Calu3 (cell line): ENCODE results near the gene COG8. TPM values are rescaled to one million over a fixed set of nuclear protein-coding genes. Genes with fewer than 3 reads are reported as not detected.

Source experiments
- BruUV-seq: library from RNA; stranded (reverse); fragments of 400-500 nt; replicated peaks from 2 replicates; lab custom pipeline; 2021; lab: Mats Ljungman, UMichigan
- CTCF ChIA-PET: fragments of 300-600 bp; sonication (Branson Sonifier 250); formaldehyde crosslinking; loops from one replicate; lab custom pipeline; 2022; ENCODE audit warnings: antibody characterized with exemption; lab: Charles Lee
- DNase-seq: peaks from one replicate; pipeline ENCODE4 v3.0.0; 2022
- H3K27ac Mint-ChIP-seq: one replicate; pipeline ENCODE4 v1.8.0; 2022; ENCODE audit warnings: mixed read lengths; ENCODE audit not compliant: unreplicated experiment
- H3K27me3 Mint-ChIP-seq: one replicate; pipeline ENCODE4 v1.8.0; 2022; ENCODE audit warnings: mixed read lengths; ENCODE audit not compliant: unreplicated experiment
- H3K36me3 Mint-ChIP-seq: one replicate; pipeline ENCODE4 v1.8.0; 2022; ENCODE audit warnings: mild to moderate bottlenecking, moderate library complexity, mixed read lengths; ENCODE audit not compliant: insufficient read depth, unreplicated experiment
- H3K4me1 Mint-ChIP-seq: one replicate; pipeline ENCODE4 v1.8.0; 2022; ENCODE audit warnings: mild to moderate bottlenecking, low read depth, mixed read lengths; ENCODE audit not compliant: unreplicated experiment
- H3K4me3 Mint-ChIP-seq: one replicate; pipeline ENCODE4 v1.8.0; 2022; ENCODE audit warnings: mild to moderate bottlenecking, low read depth, moderate library complexity, mixed read lengths; ENCODE audit not compliant: unreplicated experiment
- H3K9me3 Mint-ChIP-seq: one replicate; pipeline ENCODE4 v1.8.0; 2022; ENCODE audit warnings: low read depth, mixed read lengths; ENCODE audit not compliant: unreplicated experiment
- intact Hi-C: fragments of 100-400 bp; cut with micrococcal nuclease; formaldehyde crosslinking; loops from one replicate; pipeline ENCODE4 v1.10.0; 2022; ENCODE audit not compliant: unreplicated experiment
- total RNA-seq: library from RNA; stranded (reverse); gene quantifications from 2 replicates; pipeline ENCODE4 v1.2.3, GENCODE V29; 2022
- TF ChIP-seq, protein P1 (sequence below): fragments of 200-600 bp; IDR thresholded peaks from one replicate; pipeline ENCODE4 v1.8.0; 2022; ENCODE audit warnings: antibody characterized with exemption; ENCODE audit not compliant: unreplicated experiment

COG8 gene
- total RNA-seq, 1 experiment from 2014 or later: 57.4 TPM

GRCh38 chr16:69283851-69284250 lies 55.5 kb downstream of the COG8 start:
- TF ChIP-seq, protein P1, sequence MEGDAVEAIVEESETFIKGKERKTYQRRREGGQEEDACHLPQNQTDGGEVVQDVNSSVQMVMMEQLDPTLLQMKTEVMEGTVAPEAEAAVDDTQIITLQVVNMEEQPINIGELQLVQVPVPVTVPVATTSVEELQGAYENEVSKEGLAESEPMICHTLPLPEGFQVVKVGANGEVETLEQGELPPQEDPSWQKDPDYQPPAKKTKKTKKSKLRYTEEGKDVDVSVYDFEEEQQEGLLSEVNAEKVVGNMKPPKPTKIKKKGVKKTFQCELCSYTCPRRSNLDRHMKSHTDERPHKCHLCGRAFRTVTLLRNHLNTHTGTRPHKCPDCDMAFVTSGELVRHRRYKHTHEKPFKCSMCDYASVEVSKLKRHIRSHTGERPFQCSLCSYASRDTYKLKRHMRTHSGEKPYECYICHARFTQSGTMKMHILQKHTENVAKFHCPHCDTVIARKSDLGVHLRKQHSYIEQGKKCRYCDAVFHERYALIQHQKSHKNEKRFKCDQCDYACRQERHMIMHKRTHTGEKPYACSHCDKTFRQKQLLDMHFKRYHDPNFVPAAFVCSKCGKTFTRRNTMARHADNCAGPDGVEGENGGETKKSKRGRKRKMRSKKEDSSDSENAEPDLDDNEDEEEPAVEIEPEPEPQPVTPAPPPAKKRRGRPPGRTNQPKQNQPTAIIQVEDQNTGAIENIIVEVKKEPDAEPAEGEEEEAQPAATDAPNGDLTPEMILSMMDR: no peak
- Mint-ChIP-seq H3K27me3 (no peaks in the 10 kb centered on the region), H3K9me3 (no peaks in the 10 kb centered on the region), H3K4me3 (no peak overlapping the region), H3K27ac (no peak overlapping the region), H3K36me3 (no peaks in the 10 kb centered on the region), H3K4me1 (no peaks in the 10 kb centered on the region)
- CTCF ChIA-PET: no interaction called here
- intact Hi-C loops: no loop called here
- no TSS peak for BruUV-seq
- DNase-seq: no peak

DNA sequence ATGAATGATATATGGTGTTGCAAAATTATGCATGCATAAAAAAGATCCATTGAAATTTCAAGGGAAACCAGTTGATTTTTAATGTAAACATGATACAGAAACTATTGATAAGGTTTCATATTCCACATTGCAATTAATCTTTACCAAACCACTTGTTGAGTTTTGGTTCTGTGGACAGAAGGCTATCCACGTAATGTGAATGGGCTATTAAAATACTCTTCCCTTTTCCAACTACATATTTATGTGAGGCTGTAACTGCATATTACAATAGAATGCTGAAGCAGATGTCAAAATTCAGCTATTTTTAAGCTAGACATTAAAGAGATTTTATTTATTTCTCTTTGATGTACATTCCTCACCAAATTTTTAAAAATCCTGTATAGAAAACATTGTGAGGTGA lies 62.0 kb downstream of the COG8 start:
- H3K27ac Mint-ChIP-seq: no peak overlapping the region
- no TSS peak for BruUV-seq
- intact Hi-C loops: no loop called here
- no peaks in the 10 kb centered on the region for H3K27me3 Mint-ChIP-seq
- TF ChIP-seq, protein P1: no peak
- DNase-seq: no peak
- no peaks in the 10 kb centered on the region for H3K4me1 Mint-ChIP-seq
- no peak overlapping the region for H3K4me3 Mint-ChIP-seq
- H3K9me3 Mint-ChIP-seq: no peaks in the 10 kb centered on the region
- CTCF ChIA-PET: no interaction called here
- no peaks in the 10 kb centered on the region for H3K36me3 Mint-ChIP-seq

Other genes with a start within 250 kb of the COG8 start
- gene HAS3, start 233.9 kb downstream of the COG8 start, total RNA-seq: 29.8 and 33.2 TPM in 2 replicates
- gene CHTF8, start 207.0 kb downstream of the COG8 start, total RNA-seq: 131 and 146 TPM in 2 replicates
- gene UTP4, start 206.9 kb downstream of the COG8 start, total RNA-seq: 113 and 116 TPM in 2 replicates
- gene SNTB2, start 152.4 kb downstream of the COG8 start, total RNA-seq: 27.5 and 29.3 TPM in 2 replicates
- 31.4 and 34.4 TPM in 2 replicates for gene VPS4A, start 28.2 kb downstream of the COG8 start, total RNA-seq
- 25.5 and 29.4 TPM in 2 replicates for gene PDF, start 9.0 kb downstream of the COG8 start, total RNA-seq
- 55.8 and 59.8 TPM in 2 replicates for gene NIP7, start 208 bp upstream of the COG8 start, total RNA-seq
- 1.4 and 1.7 TPM in 2 replicates for gene TMED6, start 12.2 kb upstream of the COG8 start, total RNA-seq
- gene TERF2, start 46.4 kb upstream of the COG8 start, total RNA-seq: 38.2 and 39.4 TPM in 2 replicates
- gene CYB5B, start 85.1 kb upstream of the COG8 start, total RNA-seq: 177 and 179 TPM in 2 replicates
- gene NFAT5, start 226.4 kb upstream of the COG8 start, total RNA-seq: 57.9 and 64.3 TPM in 2 replicates